Erythroblast (primary cell): ENCODE measurements around the gene ERMARD.

ENCODE experiments used
- GATA1 ChIP-seq: IDR thresholded peaks from 2 replicates; pipeline ENCODE4 v1.6.1; 2011; ENCODE audit warnings: low read depth, mild to moderate bottlenecking, control low read depth, low read length, moderate library complexity
- POLR2A ChIP-seq: IDR thresholded peaks from 2 replicates; pipeline ENCODE4 v1.6.1; 2011; ENCODE audit warnings: mild to moderate bottlenecking, low read length

- no peak for TF ChIP-seq POLR2A
- no peak for TF ChIP-seq GATA1
Measured at GRCh38 chr6:169778646-169779045, 27.2 kb downstream of the ERMARD start.
